Ishikawa (cell line): ENCODE data around the gene STXBP3.

Source experiments
- CEBPB ChIP-seq: IDR thresholded peaks from 2 replicates; pipeline ENCODE4 v1.6.1; 2012
- CREB1 ChIP-seq: IDR thresholded peaks from 2 replicates; pipeline ENCODE4 v1.6.1; 2012; ENCODE audit warnings: low read depth
- EGR1 ChIP-seq: IDR thresholded peaks from 2 replicates; pipeline ENCODE4 v1.6.1; 2012
- EP300 ChIP-seq: IDR thresholded peaks from 2 replicates; pipeline ENCODE4 v1.6.1; 2012; ENCODE audit warnings: borderline replicate concordance
- FOXM1 ChIP-seq: IDR thresholded peaks from 2 replicates; pipeline ENCODE4 v1.6.1; 2012; ENCODE audit warnings: low read depth, borderline replicate concordance
- MAX ChIP-seq: IDR thresholded peaks from 2 replicates; pipeline ENCODE4 v1.6.1; 2012
- NFIC ChIP-seq: IDR thresholded peaks from 2 replicates; pipeline ENCODE4 v1.6.1; 2012
- RAD21 ChIP-seq: IDR thresholded peaks from 2 replicates; pipeline ENCODE4 v1.6.1; 2012; ENCODE audit warnings: low read depth
- REST ChIP-seq: IDR thresholded peaks from 2 replicates; pipeline ENCODE4 v1.6.1; 2012; ENCODE audit warnings: low read depth, mild to moderate bottlenecking
- TAF1 ChIP-seq: IDR thresholded peaks from 2 replicates; pipeline ENCODE4 v1.6.1; 2012; ENCODE audit warnings: low read depth, mild to moderate bottlenecking
- TCF12 ChIP-seq: IDR thresholded peaks from 2 replicates; pipeline ENCODE4 v1.6.1; 2012; ENCODE audit warnings: low read depth
- TEAD4 ChIP-seq: IDR thresholded peaks from 2 replicates; pipeline ENCODE4 v1.6.1; 2012
- USF1 ChIP-seq: IDR thresholded peaks from 2 replicates; pipeline ENCODE4 v1.6.1; 2012
- YY1 ChIP-seq: IDR thresholded peaks from 2 replicates; pipeline ENCODE4 v1.6.1; 2012; ENCODE audit warnings: low read depth
- ZBTB7A ChIP-seq: IDR thresholded peaks from 2 replicates; pipeline ENCODE4 v1.6.1; 2012; ENCODE audit warnings: low read depth

The STXBP3 gene

GRCh38 chr1:108734171-108734865 is 12.2 kb upstream of the STXBP3 start:
- TF ChIP-seq MAX (no peak), CEBPB (no peak), FOXM1 (no peak), REST (no peak), ZBTB7A (no peak), YY1 (no peak), CREB1 (no peak), EP300 (no peak), TEAD4 (no peak), NFIC (no peak), EGR1 (no peak)

GRCh38 chr1:108742253-108742652 is 4.2 kb upstream of the STXBP3 start:
- TF ChIP-seq EGR1, result no peak
- no peak for TF ChIP-seq TCF12
- TF ChIP-seq YY1, result no peak
- TF ChIP-seq REST, result no peak
- no peak for TF ChIP-seq TEAD4
- no peak for TF ChIP-seq EP300
- no peak for TF ChIP-seq TAF1
- TF ChIP-seq CREB1, result no peak
- TF ChIP-seq MAX, result no peak
- TF ChIP-seq ZBTB7A, result no peak

GRCh38 chr1:108745980-108746381 is 493 bp upstream of the STXBP3 start:
- no peak for TF ChIP-seq RAD21
- no peak for TF ChIP-seq CEBPB
- no peak for TF ChIP-seq ZBTB7A
- no peak for TF ChIP-seq CREB1
- no peak for TF ChIP-seq YY1
- TF ChIP-seq REST, result no peak
- no peak for TF ChIP-seq EGR1
- no peak for TF ChIP-seq EP300
- no peak for TF ChIP-seq TEAD4
- no peak for TF ChIP-seq TCF12
- no peak for TF ChIP-seq NFIC
- no peak for TF ChIP-seq FOXM1
- TF ChIP-seq USF1, result no peak
- no peak for TF ChIP-seq MAX
- TF ChIP-seq TAF1, result no peak

- TF ChIP-seq RAD21, result no peak
- TF ChIP-seq EP300, result no peak
- no peak for TF ChIP-seq TEAD4
- no peak for TF ChIP-seq YY1
- TF ChIP-seq MAX, result no peak
- no peak for TF ChIP-seq USF1
- TF ChIP-seq FOXM1, result no peak
- TF ChIP-seq TCF12, result no peak
- TF ChIP-seq EGR1, result no peak
- TF ChIP-seq TAF1, result no peak
- TF ChIP-seq ZBTB7A, result no peak
- TF ChIP-seq CREB1, result no peak
- no peak for TF ChIP-seq NFIC
- no peak for TF ChIP-seq CEBPB
- TF ChIP-seq REST, result no peak
Measured at GRCh38 chr1:108747171-108747850, 837 bp downstream of the STXBP3 start.
